HepG2 (cell line): ENCODE data around the gene PTCD1. TPM values are rescaled to one million over a fixed set of nuclear protein-coding genes. Genes with fewer than 3 reads are reported as not detected.
A peak's percentile ranks its signal among the peaks of the same experiment; 100 is the strongest.

Source experiments
- CENPT ChIP-seq: sonication (generic); formaldehyde crosslinking; IDR thresholded peaks from 2 replicates; pipeline ENCODE4 v1.8.0; 2022; ENCODE audit warnings: low read depth, mild to moderate bottlenecking, moderate library complexity, missing genetic modification reagents
- EEA1 ChIP-seq: sonication (generic); formaldehyde crosslinking; IDR thresholded peaks from 2 replicates; pipeline ENCODE4 v1.5.1; 2020; ENCODE audit warnings: mild to moderate bottlenecking, missing genetic modification reagents, borderline replicate concordance
- ELK4 ChIP-seq: sonication (generic); formaldehyde crosslinking; IDR thresholded peaks from 2 replicates; pipeline ENCODE4 v1.9.0; 2021; ENCODE audit warnings: missing genetic modification reagents, borderline replicate concordance
- HCFC1 ChIP-seq: fragments of 150-350 bp; IDR thresholded peaks from 2 replicates; pipeline ENCODE4 v1.6.1; 2014; ENCODE audit warnings: low read depth, low read length
- PRDM10 ChIP-seq: sonication (generic); formaldehyde crosslinking; IDR thresholded peaks from 2 replicates; pipeline ENCODE4 v1.4.0; 2020; ENCODE audit warnings: low read depth, missing genetic modification reagents
- RNF219 ChIP-seq: sonication (generic); formaldehyde crosslinking; IDR thresholded peaks from 2 replicates; pipeline ENCODE4 v1.5.0; 2020; ENCODE audit warnings: mild to moderate bottlenecking, missing genetic modification reagents
- SP5 ChIP-seq: IDR thresholded peaks from 2 replicates; pipeline ENCODE4 v1.6.1; 2016; ENCODE audit warnings: low read depth, borderline replicate concordance
- TBX3 ChIP-seq: fragments of 450-650 bp; IDR thresholded peaks from 2 replicates; pipeline ENCODE4 v1.6.1; 2017; ENCODE audit warnings: antibody characterized with exemption, mild to moderate bottlenecking, inconsistent platforms, borderline replicate concordance
- TEF ChIP-seq: sonication (generic); formaldehyde crosslinking; IDR thresholded peaks from 2 replicates; pipeline ENCODE4 v1.5.0; 2020; ENCODE audit warnings: missing genetic modification reagents
- THAP11 ChIP-seq: IDR thresholded peaks from 2 replicates; pipeline ENCODE4 v1.6.1; 2016; ENCODE audit warnings: missing biosample characterization, missing genetic modification reagents
- ZNF260 ChIP-seq: sonication (generic); formaldehyde crosslinking; IDR thresholded peaks from 2 replicates; pipeline ENCODE4 v1.4.0; 2020; ENCODE audit warnings: missing genetic modification reagents, low read depth, mild to moderate bottlenecking, borderline replicate concordance
- ZNF570 ChIP-seq: sonication (generic); formaldehyde crosslinking; IDR thresholded peaks from 2 replicates; pipeline ENCODE4 v1.4.0; 2020; ENCODE audit warnings: mild to moderate bottlenecking, missing genetic modification reagents, borderline replicate concordance
- ZNF629 ChIP-seq: sonication (generic); formaldehyde crosslinking; conservative IDR thresholded peaks from 2 replicates; pipeline ENCODE4 v1.5.0; 2020; ENCODE audit warnings: missing genetic modification reagents
- ZSCAN21 ChIP-seq: sonication (generic); formaldehyde crosslinking; IDR thresholded peaks from 2 replicates; pipeline ENCODE4 v1.8.0; 2022; ENCODE audit warnings: mild to moderate bottlenecking, missing genetic modification reagents, moderate library complexity, borderline replicate concordance
- polyA plus RNA-seq, 8 experiments: library from polyadenylated mRNA; depleted of rRNA in 3 of 8; stranded (reverse) in 7 of 8; unstranded in 1 of 8; fragments of >200 nt; fragmentation: Illumina TruSeq in 4 of 8; extraction: Trizol in 4 of 8; gene quantifications; 2 replicates each; pipeline versions ENCODE4 v1.2.1 to v1.2.3, GENCODE V29; 2011 to 2016; ENCODE audit warnings: low read depth in 4 of 8, missing spikeins in 1 of 8, mixed read lengths in 1 of 8; ENCODE audit not compliant: insufficient read depth in 1 of 8
- total RNA-seq, 5 experiments: library from RNA; depleted of rRNA; stranded (reverse); fragments of >200 nt; fragmentation: Illumina TruSeq; extraction: Trizol; gene quantifications; 2 replicates each; pipeline ENCODE4 v1.2.3, GENCODE V29; 2016; ENCODE audit warnings: low read depth in 1 of 5
- TF ChIP-seq, protein P1 (sequence below): sonication (generic); IDR thresholded peaks from 2 replicates; pipeline ENCODE4 v1.6.1; 2016; ENCODE audit warnings: low read depth, borderline replicate concordance
- TF ChIP-seq, protein P2 (sequence below): fragments of 450-650 bp; IDR thresholded peaks from 2 replicates; pipeline ENCODE4 v1.6.1; 2017; ENCODE audit warnings: mild to moderate bottlenecking

Gene PTCD1
- total and polyA plus RNA-seq, 2 of the 13 experiments (the other 11 are each of a cell fraction or from before 2014, with no cell fraction given) = 3.0 to 8.4 TPM

DNA sequence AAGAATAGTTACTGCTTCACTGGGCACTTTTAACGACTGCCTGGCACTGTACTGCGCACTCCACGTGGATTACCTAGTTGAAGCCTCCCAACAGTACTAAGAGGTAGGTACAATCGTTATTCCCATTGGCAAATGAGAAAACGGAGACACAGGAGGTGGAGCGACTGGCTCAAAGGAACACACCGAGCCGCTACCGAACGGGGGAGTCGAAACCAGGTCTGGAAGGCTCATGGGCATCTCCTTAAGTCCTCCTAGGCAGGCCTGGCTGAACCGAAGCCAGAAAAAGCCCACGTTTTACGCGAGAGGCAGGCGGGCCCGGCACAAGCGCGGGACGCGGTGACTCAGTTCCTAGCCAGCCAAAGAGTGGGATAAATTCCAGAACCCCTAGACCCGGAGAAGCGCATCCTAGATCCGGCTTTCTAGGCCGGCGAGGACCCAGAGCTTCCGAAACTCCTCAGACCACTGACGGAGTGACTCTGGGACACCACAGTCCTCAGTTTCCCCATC, 30.7 kb downstream of the PTCD1 start (continued):
- TF ChIP-seq PRDM10 (CRISPR knock-in tag) = no peak
- TF ChIP-seq ZNF570 = no peak
- TF ChIP-seq ELK4 (CRISPR knock-in tag) = no peak
- TF ChIP-seq ZNF260 = no peak
- TF ChIP-seq ZSCAN21 = 0 out of 2 replicates have a peak, but pooled peaks have one; percentile 6
- TF ChIP-seq HCFC1 = no peak
- no peak for TF ChIP-seq CENPT (CRISPR knock-in tag)
- no peak for TF ChIP-seq TBX3
- peak; percentile 41; the same call in 1 of the 2 replicates for TF ChIP-seq RNF219
- TF ChIP-seq SP5 (CRISPR knock-in tag) = no peak
- TF ChIP-seq, protein P1, sequence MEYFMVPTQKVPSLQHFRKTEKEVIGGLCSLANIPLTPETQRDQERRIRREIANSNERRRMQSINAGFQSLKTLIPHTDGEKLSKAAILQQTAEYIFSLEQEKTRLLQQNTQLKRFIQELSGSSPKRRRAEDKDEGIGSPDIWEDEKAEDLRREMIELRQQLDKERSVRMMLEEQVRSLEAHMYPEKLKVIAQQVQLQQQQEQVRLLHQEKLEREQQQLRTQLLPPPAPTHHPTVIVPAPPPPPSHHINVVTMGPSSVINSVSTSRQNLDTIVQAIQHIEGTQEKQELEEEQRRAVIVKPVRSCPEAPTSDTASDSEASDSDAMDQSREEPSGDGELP = no peak
- 0 out of 2 replicates have a peak, but pooled peaks have one; percentile 4 for TF ChIP-seq ZNF629 (CRISPR knock-in tag)
- TF ChIP-seq THAP11 = no peak
- TF ChIP-seq TEF (CRISPR knock-in tag) = no peak
- no peak for TF ChIP-seq EEA1 (CRISPR knock-in tag)
- TF ChIP-seq, protein P2, sequence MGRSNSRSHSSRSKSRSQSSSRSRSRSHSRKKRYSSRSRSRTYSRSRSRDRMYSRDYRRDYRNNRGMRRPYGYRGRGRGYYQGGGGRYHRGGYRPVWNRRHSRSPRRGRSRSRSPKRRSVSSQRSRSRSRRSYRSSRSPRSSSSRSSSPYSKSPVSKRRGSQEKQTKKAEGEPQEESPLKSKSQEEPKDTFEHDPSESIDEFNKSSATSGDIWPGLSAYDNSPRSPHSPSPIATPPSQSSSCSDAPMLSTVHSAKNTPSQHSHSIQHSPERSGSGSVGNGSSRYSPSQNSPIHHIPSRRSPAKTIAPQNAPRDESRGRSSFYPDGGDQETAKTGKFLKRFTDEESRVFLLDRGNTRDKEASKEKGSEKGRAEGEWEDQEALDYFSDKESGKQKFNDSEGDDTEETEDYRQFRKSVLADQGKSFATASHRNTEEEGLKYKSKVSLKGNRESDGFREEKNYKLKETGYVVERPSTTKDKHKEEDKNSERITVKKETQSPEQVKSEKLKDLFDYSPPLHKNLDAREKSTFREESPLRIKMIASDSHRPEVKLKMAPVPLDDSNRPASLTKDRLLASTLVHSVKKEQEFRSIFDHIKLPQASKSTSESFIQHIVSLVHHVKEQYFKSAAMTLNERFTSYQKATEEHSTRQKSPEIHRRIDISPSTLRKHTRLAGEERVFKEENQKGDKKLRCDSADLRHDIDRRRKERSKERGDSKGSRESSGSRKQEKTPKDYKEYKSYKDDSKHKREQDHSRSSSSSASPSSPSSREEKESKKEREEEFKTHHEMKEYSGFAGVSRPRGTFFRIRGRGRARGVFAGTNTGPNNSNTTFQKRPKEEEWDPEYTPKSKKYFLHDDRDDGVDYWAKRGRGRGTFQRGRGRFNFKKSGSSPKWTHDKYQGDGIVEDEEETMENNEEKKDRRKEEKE = no peak
